ENCODE measurements around the gene NTM.
"Not testable (repeated sequence)": the region's sequence is repeated elsewhere in the genome, so short reads cannot be mapped to it uniquely, and the experiment has no call there.

Gene NTM

GRCh38 chr11:131893988-131894387 lies 523.6 kb downstream of the NTM start:
- no peak for DNase-seq (ENCODE audit: low read depth in 2 of 2)

GRCh38 chr11:131894615-131895544 lies 524.5 kb downstream of the NTM start:
- no peak for DNase-seq (ENCODE audit: low read depth in 2 of 2)

- no peak for DNase-seq (ENCODE audit: low read depth in 2 of 2)
These were observed 525.5 kb downstream of the NTM start for GRCh38 chr11:131895865-131896264.

GRCh38 chr11:131896978-131897615 lies 526.7 kb downstream of the NTM start:
- DNase-seq (ENCODE audit: low read depth in 2 of 2): no peak

- no peak for DNase-seq (ENCODE audit: low read depth in 2 of 2)
These were observed 527.5 kb downstream of the NTM start for GRCh38 chr11:131897956-131898355.

GRCh38 chr11:131898949-131899348 lies 528.5 kb downstream of the NTM start:
- DNase-seq (ENCODE audit: low read depth in 2 of 2): no peak

GRCh38 chr11:131899950-131900580 lies 529.6 kb downstream of the NTM start:
- DNase-seq (ENCODE audit: low read depth in 2 of 2): no peak

GRCh38 chr11:131902421-131902820 lies 532.0 kb downstream of the NTM start:
- no peak for DNase-seq (ENCODE audit: low read depth in 2 of 2)

GRCh38 chr11:131903074-131903473 lies 532.7 kb downstream of the NTM start:
- DNase-seq (ENCODE audit: low read depth in 2 of 2): no peak

- no peak for DNase-seq (ENCODE audit: low read depth in 2 of 2)
These were observed 534.3 kb downstream of the NTM start for GRCh38 chr11:131904756-131905155.

- no peak for DNase-seq (ENCODE audit: low read depth in 2 of 2)
These were observed 536.5 kb downstream of the NTM start for GRCh38 chr11:131906963-131907362.

- DNase-seq (ENCODE audit: low read depth in 2 of 2): no peak
These were observed 537.0 kb downstream of the NTM start for GRCh38 chr11:131907371-131907770.

GRCh38 chr11:131908316-131908715 lies 537.9 kb downstream of the NTM start:
- DNase-seq (ENCODE audit: low read depth in 2 of 2): no peak

- DNase-seq (ENCODE audit: low read depth in 2 of 2): no peak
These were observed 539.2 kb downstream of the NTM start for GRCh38 chr11:131909426-131910177.

GRCh38 chr11:131910178-131910522 lies 539.7 kb downstream of the NTM start:
- DNase-seq (ENCODE audit: low read depth in 2 of 2): no peak

GRCh38 chr11:131910523-131911387 lies 540.3 kb downstream of the NTM start:
- no peak for DNase-seq (ENCODE audit: low read depth in 2 of 2)

GRCh38 chr11:131911388-131912032 lies 541.1 kb downstream of the NTM start:
- not testable (repeated sequence) for DNase-seq (ENCODE audit: low read depth in 2 of 2)

GRCh38 chr11:131912134-131912533 lies 541.7 kb downstream of the NTM start:
- DNase-seq (ENCODE audit: low read depth in 2 of 2): no peak

GRCh38 chr11:131913267-131913666 lies 542.9 kb downstream of the NTM start:
- no peak for DNase-seq (ENCODE audit: low read depth in 2 of 2)

- DNase-seq (ENCODE audit: low read depth in 2 of 2): no peak
These were observed 544.0 kb downstream of the NTM start for GRCh38 chr11:131914361-131914774.
